Measurements from ENCODE around the gene PIK3R3.

The PIK3R3 gene

GRCh38 chr1:46157916-46158311 is 25.5 kb upstream of the PIK3R3 start:
- no peak overlapping the region for H3K4me3 ChIP-seq
- no peak for TF ChIP-seq CTCF (IDR thresholded peaks at IDR 0.05)
- H3K27ac ChIP-seq: no peak overlapping the region
- DNase-seq (ENCODE audit: low spot score): no peak

- no peak overlapping the region for H3K27ac ChIP-seq
- no peak for TF ChIP-seq CTCF (IDR thresholded peaks at IDR 0.05)
- no peak overlapping the region for H3K4me3 ChIP-seq
- DNase-seq (ENCODE audit: low spot score): no peak
These were observed 21.3 kb upstream of the PIK3R3 start for GRCh38 chr1:46153732-46154131.

GRCh38 chr1:46153228-46153627 is 20.8 kb upstream of the PIK3R3 start:
- no peak for DNase-seq (ENCODE audit: low spot score)
- no peak overlapping the region for H3K4me3 ChIP-seq
- TF ChIP-seq CTCF (IDR thresholded peaks at IDR 0.05): no peak
- H3K27ac ChIP-seq: no peak overlapping the region

- H3K4me3 ChIP-seq: no peak overlapping the region
- TF ChIP-seq CTCF (IDR thresholded peaks at IDR 0.05): no peak
- no peak for DNase-seq (ENCODE audit: low spot score)
- no peak overlapping the region for H3K27ac ChIP-seq
These were observed 19.6 kb upstream of the PIK3R3 start for GRCh38 chr1:46152016-46152415.

GRCh38 chr1:46150085-46150484 is 17.7 kb upstream of the PIK3R3 start:
- H3K27ac ChIP-seq: peak overlapping the region in 1 of 2 donors; percentile 0
- no peak overlapping the region for H3K4me3 ChIP-seq
- no peak for DNase-seq (ENCODE audit: low spot score)
- no peak for TF ChIP-seq CTCF (IDR thresholded peaks at IDR 0.05)

- H3K4me3 ChIP-seq: no peak overlapping the region
- TF ChIP-seq CTCF (IDR thresholded peaks at IDR 0.05): no peak
- no peak overlapping the region for H3K27ac ChIP-seq
- no peak for DNase-seq (ENCODE audit: low spot score)
These were observed 15.9 kb upstream of the PIK3R3 start for GRCh38 chr1:46148318-46148717.

- TF ChIP-seq CTCF (IDR thresholded peaks at IDR 0.05): no peak
- peak overlapping the region in 1 of 2 donors; percentile 51 for H3K27ac ChIP-seq
- peak overlapping the region; percentile 3 for H3K4me3 ChIP-seq
- DNase-seq (ENCODE audit: low spot score): no peak
These were observed 5.5 kb upstream of the PIK3R3 start for GRCh38 chr1:46137916-46138315.

All from coronary artery (tissue), 2 donors.